Measurements from ENCODE around the gene GSDME.

DNA sequence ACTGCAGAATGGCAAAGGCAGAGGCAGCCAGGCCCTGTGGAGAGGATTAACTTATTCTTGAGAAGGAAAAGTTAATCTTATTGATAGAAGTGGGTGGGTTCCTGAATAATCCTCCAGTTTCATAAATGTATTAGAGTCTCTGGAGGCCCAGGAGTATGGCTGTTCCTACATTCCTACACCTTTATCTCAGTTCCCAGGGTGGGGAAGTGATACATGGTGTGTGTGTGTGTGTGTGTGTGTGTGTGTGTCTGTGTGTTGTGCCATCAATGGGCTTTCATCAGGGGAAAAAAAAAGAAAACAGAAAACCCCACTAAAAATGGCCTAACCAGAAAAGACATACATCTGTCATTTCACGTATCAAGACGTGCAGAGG is 22.0 kb upstream of the GSDME start:
- TF ChIP-seq, protein P1, sequence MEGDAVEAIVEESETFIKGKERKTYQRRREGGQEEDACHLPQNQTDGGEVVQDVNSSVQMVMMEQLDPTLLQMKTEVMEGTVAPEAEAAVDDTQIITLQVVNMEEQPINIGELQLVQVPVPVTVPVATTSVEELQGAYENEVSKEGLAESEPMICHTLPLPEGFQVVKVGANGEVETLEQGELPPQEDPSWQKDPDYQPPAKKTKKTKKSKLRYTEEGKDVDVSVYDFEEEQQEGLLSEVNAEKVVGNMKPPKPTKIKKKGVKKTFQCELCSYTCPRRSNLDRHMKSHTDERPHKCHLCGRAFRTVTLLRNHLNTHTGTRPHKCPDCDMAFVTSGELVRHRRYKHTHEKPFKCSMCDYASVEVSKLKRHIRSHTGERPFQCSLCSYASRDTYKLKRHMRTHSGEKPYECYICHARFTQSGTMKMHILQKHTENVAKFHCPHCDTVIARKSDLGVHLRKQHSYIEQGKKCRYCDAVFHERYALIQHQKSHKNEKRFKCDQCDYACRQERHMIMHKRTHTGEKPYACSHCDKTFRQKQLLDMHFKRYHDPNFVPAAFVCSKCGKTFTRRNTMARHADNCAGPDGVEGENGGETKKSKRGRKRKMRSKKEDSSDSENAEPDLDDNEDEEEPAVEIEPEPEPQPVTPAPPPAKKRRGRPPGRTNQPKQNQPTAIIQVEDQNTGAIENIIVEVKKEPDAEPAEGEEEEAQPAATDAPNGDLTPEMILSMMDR (IDR thresholded peaks at IDR 0.05): no peak
- no peak for TF ChIP-seq POLR2AphosphoS5 (IDR thresholded peaks at IDR 0.05; ENCODE audit: low read depth, low read length)
- TF ChIP-seq, protein P2, sequence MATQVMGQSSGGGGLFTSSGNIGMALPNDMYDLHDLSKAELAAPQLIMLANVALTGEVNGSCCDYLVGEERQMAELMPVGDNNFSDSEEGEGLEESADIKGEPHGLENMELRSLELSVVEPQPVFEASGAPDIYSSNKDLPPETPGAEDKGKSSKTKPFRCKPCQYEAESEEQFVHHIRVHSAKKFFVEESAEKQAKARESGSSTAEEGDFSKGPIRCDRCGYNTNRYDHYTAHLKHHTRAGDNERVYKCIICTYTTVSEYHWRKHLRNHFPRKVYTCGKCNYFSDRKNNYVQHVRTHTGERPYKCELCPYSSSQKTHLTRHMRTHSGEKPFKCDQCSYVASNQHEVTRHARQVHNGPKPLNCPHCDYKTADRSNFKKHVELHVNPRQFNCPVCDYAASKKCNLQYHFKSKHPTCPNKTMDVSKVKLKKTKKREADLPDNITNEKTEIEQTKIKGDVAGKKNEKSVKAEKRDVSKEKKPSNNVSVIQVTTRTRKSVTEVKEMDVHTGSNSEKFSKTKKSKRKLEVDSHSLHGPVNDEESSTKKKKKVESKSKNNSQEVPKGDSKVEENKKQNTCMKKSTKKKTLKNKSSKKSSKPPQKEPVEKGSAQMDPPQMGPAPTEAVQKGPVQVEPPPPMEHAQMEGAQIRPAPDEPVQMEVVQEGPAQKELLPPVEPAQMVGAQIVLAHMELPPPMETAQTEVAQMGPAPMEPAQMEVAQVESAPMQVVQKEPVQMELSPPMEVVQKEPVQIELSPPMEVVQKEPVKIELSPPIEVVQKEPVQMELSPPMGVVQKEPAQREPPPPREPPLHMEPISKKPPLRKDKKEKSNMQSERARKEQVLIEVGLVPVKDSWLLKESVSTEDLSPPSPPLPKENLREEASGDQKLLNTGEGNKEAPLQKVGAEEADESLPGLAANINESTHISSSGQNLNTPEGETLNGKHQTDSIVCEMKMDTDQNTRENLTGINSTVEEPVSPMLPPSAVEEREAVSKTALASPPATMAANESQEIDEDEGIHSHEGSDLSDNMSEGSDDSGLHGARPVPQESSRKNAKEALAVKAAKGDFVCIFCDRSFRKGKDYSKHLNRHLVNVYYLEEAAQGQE (IDR thresholded peaks at IDR 0.05; ENCODE audit: insufficient read depth in 1 of 2, low read depth in 2 of 2, low read length in 1 of 2): no peak
